Neural progenitor cell (in vitro differentiated cells): ENCODE results near the gene ABLIM2. TPM values are rescaled to one million over a fixed set of nuclear protein-coding genes. Genes with fewer than 3 reads are reported as not detected.

Source experiments
- DNase-seq: peaks from one replicate; pipeline ENCODE4 v3.0.0-alpha.2; 2016; ENCODE audit warnings: low spot score
- H2AFZ ChIP-seq: fragments of 200-600 bp; sonication (generic); replicated peaks from 2 replicates; pipeline ENCODE4 v1.6.1; 2016; ENCODE audit warnings: antibody characterized with exemption
- H3F3A ChIP-seq: fragments of 200-600 bp; sonication (generic); 2 replicates; pipeline ENCODE4 v1.6.1; 2016; ENCODE audit warnings: antibody characterized with exemption, low read depth
- H3K27ac ChIP-seq: fragments of 200-600 bp; sonication (generic); 2 replicates; pipeline ENCODE4 v1.5.1; 2016; ENCODE audit warnings: mild to moderate bottlenecking
- H3K27me3 ChIP-seq: fragments of 200-600 bp; sonication (generic); 2 replicates; pipeline ENCODE4 v1.6.1; 2016; ENCODE audit warnings: mild to moderate bottlenecking, moderate library complexity
- H3K36me3 ChIP-seq: fragments of 200-600 bp; sonication (generic); 2 replicates; pipeline ENCODE4 v1.5.1; 2016
- H3K4me1 ChIP-seq: fragments of 200-600 bp; sonication (generic); 2 replicates; pipeline ENCODE4 v1.6.1; 2016; ENCODE audit warnings: mixed run types
- H3K4me2 ChIP-seq: fragments of 200-600 bp; sonication (generic); 2 replicates; pipeline ENCODE4 v1.6.1; 2016
- H3K4me3 ChIP-seq: fragments of 200-600 bp; sonication (generic); 2 replicates; pipeline ENCODE4 v1.5.1; 2016
- H3K79me2 ChIP-seq: fragments of 200-600 bp; sonication (generic); 2 replicates; pipeline ENCODE4 v1.6.1; 2016; ENCODE audit warnings: low read depth
- H3K9ac ChIP-seq: fragments of 200-600 bp; sonication (generic); 2 replicates; pipeline ENCODE4 v1.6.1; 2016
- H3K9me3 ChIP-seq: fragments of 200-600 bp; sonication (generic); 2 replicates; pipeline ENCODE4 v1.5.1; 2016; ENCODE audit warnings: low read depth
- H4K20me1 ChIP-seq: fragments of 200-600 bp; sonication (generic); 2 replicates; pipeline ENCODE4 v1.6.1; 2016; ENCODE audit warnings: low read depth
- H3K27ac Mint-ChIP-seq: 3 replicates; pipeline ENCODE4 v1.8.0; 2021; ENCODE audit warnings: mixed read lengths
- H3K27me3 Mint-ChIP-seq: 2 replicates; pipeline ENCODE4 v1.8.0; 2022; ENCODE audit warnings: low read depth, mild to moderate bottlenecking, inconsistent platforms, moderate library complexity, mixed read lengths; ENCODE audit not compliant: insufficient read depth
- H3K36me3 Mint-ChIP-seq: 3 replicates; pipeline ENCODE4 v1.8.0; 2021; ENCODE audit warnings: mixed read lengths
- H3K4me1 Mint-ChIP-seq: 3 replicates; pipeline ENCODE4 v1.8.0; 2021; ENCODE audit warnings: mixed read lengths
- H3K4me3 Mint-ChIP-seq: 3 replicates; pipeline ENCODE4 v1.8.0; 2021; ENCODE audit warnings: mild to moderate bottlenecking, moderate library complexity, mixed read lengths
- H3K9me3 Mint-ChIP-seq: 3 replicates; pipeline ENCODE4 v1.8.0; 2020; ENCODE audit warnings: mixed read lengths
- EZH2 ChIP-seq: fragments of 200-600 bp; sonication (generic); IDR thresholded peaks from 2 replicates; pipeline ENCODE4 v1.6.1; 2017; ENCODE audit warnings: antibody characterized with exemption, mild to moderate bottlenecking, moderate library complexity
- EZH2phosphoT487 ChIP-seq: fragments of 200-600 bp; sonication (generic); IDR thresholded peaks from 2 replicates; pipeline ENCODE4 v1.6.1; 2017; ENCODE audit warnings: antibody characterized with exemption
- total RNA-seq: library from RNA; depleted of rRNA; stranded (reverse); fragments of >200 nt; gene quantifications from 2 replicates; pipeline ENCODE4 v1.2.3, GENCODE V29; 2015; ENCODE audit warnings: low replicate concordance
- TF ChIP-seq, protein P1 (sequence below): fragments of 200-600 bp; sonication (generic); IDR thresholded peaks from 2 replicates; pipeline ENCODE4 v1.5.1; 2017; ENCODE audit warnings: antibody characterized with exemption, mild to moderate bottlenecking

Gene ABLIM2
- total RNA-seq, 1 donor from 2014 or later = 0.24 TPM

DNA sequence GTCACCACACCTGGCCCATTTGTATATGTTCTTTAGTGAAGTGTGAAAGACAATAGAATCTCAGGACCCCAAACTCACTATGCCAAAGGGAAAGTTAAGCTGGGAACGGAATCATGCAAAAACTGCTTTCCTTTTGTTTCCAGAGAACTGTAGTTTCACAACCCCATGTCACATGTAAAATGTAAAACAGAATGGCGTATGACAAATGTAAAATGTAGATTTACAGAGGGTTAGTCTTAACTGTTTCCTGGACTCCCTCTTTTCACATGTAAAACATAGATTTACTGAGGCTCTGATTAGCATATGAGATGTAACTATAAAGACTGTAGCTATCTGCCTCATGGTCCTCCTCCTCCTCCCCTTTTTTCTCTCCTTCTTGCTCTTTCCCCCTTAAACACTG, 66.3 kb downstream of the ABLIM2 start:
- H2AFZ ChIP-seq = no peak overlapping the region
- peaks cover 35% of the 10 kb centered on the region for H3K9me3 Mint-ChIP-seq

DNA sequence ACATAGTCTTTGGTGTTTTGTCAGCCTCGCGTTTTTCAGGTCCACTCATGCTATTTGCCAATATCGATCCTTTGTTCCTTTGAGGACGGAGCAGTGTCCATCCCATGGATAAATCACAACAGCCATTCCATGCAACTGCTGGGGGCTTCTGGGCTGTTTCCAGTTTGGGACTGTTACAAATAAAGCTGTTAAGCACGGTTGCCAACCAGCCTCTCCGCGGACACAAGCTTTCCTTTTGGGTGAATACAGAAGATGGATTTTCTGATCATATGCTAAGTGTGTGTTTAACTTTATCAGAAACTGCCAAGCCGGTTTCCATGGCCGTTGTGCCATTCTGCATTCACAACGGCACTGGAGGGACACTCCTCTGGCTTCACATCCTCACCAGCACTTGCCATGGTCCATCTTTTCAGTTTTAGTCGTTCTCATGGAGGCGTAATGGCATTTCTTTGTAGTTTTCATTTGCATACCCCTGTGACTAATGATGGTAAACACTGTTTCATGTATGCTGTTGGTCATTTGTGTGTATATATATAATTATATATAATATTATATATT, 67.8 kb downstream of the ABLIM2 start:
- H3K79me2 ChIP-seq = no peaks in the 10 kb centered on the region
- H3K4me1 ChIP-seq = no peaks in the 10 kb centered on the region
- H3K4me2 ChIP-seq = no peak overlapping the region
- H3F3A ChIP-seq = peaks cover 8% of the 10 kb centered on the region
- no peak overlapping the region for H3K27ac ChIP-seq
- H3K4me3 Mint-ChIP-seq = no peak overlapping the region
- peaks cover 3% of the 10 kb centered on the region for H3K36me3 Mint-ChIP-seq
- peaks cover 32% of the 10 kb centered on the region for H3K9me3 Mint-ChIP-seq
- peaks cover 11% of the 10 kb centered on the region for H3K27me3 Mint-ChIP-seq
- H3K9me3 ChIP-seq = no peaks in the 10 kb centered on the region
- TF ChIP-seq EZH2phosphoT487 (no peak), EZH2 (no peak)
- TF ChIP-seq, protein P1, sequence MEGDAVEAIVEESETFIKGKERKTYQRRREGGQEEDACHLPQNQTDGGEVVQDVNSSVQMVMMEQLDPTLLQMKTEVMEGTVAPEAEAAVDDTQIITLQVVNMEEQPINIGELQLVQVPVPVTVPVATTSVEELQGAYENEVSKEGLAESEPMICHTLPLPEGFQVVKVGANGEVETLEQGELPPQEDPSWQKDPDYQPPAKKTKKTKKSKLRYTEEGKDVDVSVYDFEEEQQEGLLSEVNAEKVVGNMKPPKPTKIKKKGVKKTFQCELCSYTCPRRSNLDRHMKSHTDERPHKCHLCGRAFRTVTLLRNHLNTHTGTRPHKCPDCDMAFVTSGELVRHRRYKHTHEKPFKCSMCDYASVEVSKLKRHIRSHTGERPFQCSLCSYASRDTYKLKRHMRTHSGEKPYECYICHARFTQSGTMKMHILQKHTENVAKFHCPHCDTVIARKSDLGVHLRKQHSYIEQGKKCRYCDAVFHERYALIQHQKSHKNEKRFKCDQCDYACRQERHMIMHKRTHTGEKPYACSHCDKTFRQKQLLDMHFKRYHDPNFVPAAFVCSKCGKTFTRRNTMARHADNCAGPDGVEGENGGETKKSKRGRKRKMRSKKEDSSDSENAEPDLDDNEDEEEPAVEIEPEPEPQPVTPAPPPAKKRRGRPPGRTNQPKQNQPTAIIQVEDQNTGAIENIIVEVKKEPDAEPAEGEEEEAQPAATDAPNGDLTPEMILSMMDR = no peak
- H2AFZ ChIP-seq = no peak overlapping the region
- no peaks in the 10 kb centered on the region for H4K20me1 ChIP-seq
- H3K36me3 ChIP-seq = peaks cover 5% of the 10 kb centered on the region
- H3K4me3 ChIP-seq = no peak overlapping the region
- peaks cover 22% of the 10 kb centered on the region for H3K4me1 Mint-ChIP-seq
- peak overlapping the region; percentile 19 for H3K27ac Mint-ChIP-seq
- no peak overlapping the region for H3K9ac ChIP-seq
- DNase-seq = no peak
- no peaks in the 10 kb centered on the region for H3K27me3 ChIP-seq

More for the DNA sequence above, 66.3 kb downstream of the ABLIM2 start:
- Mint-ChIP-seq H3K4me3 (no peak overlapping the region), H3K27ac (no peak overlapping the region), H3K4me1 (peaks cover 16% of the 10 kb centered on the region), H3K36me3 (peaks cover 6% of the 10 kb centered on the region), H3K27me3 (peaks cover 9% of the 10 kb centered on the region)
- Histone ChIP-seq H3K27ac (no peak overlapping the region), H3K27me3 (no peaks in the 10 kb centered on the region), H3K4me2 (no peak overlapping the region), H3K36me3 (peaks cover 5% of the 10 kb centered on the region), H3K9ac (no peak overlapping the region), H4K20me1 (no peaks in the 10 kb centered on the region), H3K4me3 (no peak overlapping the region), H3K79me2 (no peaks in the 10 kb centered on the region), H3K9me3 (no peaks in the 10 kb centered on the region), H3F3A (peaks cover 8% of the 10 kb centered on the region), H3K4me1 (no peaks in the 10 kb centered on the region)
- no peak for DNase-seq
- TF ChIP-seq EZH2 (no peak), EZH2phosphoT487 (no peak)
- TF ChIP-seq, protein P1 = no peak

DNA sequence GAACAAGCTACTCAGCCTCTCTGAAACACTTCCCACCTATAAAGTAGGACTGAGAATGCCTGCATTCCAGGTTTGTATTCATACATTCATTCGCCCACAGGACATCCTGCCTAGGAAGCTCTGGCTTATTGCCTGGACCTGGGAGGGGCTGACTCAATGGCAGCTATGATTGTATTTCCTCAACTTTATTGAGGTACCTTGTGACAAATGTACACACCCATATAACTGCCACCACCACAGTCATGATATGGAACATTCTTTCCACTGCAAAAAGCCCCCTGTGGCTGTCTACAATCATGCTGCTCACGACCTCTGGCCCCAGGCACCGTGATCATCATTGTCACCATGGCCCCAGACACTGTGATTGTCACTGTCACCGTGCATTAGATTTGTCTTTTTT, 68.3 kb downstream of the ABLIM2 start:
- H3K27ac Mint-ChIP-seq = peak overlapping the region; percentile 47
- H3K4me3 ChIP-seq = no peak overlapping the region
- H3K4me3 Mint-ChIP-seq = no peak overlapping the region
- H3K27me3 Mint-ChIP-seq = peaks cover 8% of the 10 kb centered on the region
- no peaks in the 10 kb centered on the region for H3K9me3 ChIP-seq
- H3K4me1 Mint-ChIP-seq = peaks cover 22% of the 10 kb centered on the region
- H3K36me3 Mint-ChIP-seq = peaks cover 3% of the 10 kb centered on the region
- H3F3A ChIP-seq = peaks cover 8% of the 10 kb centered on the region
- TF ChIP-seq, protein P1 = no peak
- TF ChIP-seq EZH2 = no peak
- TF ChIP-seq EZH2phosphoT487 = no peak
- H3K27ac ChIP-seq = no peak overlapping the region
- peaks cover 28% of the 10 kb centered on the region for H3K9me3 Mint-ChIP-seq
- H3K27me3 ChIP-seq = no peaks in the 10 kb centered on the region
- no peak overlapping the region for H3K4me2 ChIP-seq
- no peaks in the 10 kb centered on the region for H3K4me1 ChIP-seq
- DNase-seq = no peak
- H2AFZ ChIP-seq = no peak overlapping the region
- H3K9ac ChIP-seq = no peak overlapping the region
- peaks cover 5% of the 10 kb centered on the region for H3K36me3 ChIP-seq
- H4K20me1 ChIP-seq = no peaks in the 10 kb centered on the region
- H3K79me2 ChIP-seq = no peaks in the 10 kb centered on the region
